ENCODE data around the gene ATG2B. TPM values are rescaled to one million over a fixed set of nuclear protein-coding genes. Genes with fewer than 3 reads are reported as not detected.

ATG2B gene
- total RNA-seq, 1 donor from 2014 or later: 27.5 TPM

DNA sequence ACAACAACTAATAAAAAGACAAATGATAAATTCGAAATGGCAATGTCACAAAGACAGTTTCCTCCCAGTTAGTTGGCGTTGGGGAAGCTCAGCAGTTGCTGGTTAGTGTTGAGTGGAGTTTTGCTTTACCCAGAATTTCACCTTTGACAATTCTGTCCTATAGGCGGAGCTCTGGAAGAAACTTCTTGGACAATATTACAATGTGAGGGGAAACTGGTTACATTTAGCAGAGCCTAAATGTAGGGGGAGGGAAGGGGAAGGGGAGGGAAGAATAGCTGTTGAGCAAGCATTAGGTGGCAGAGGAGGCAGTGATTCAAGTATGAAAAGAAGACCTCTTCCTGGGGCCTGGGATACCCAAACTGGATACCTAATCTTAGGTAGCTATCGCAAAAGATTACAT is 55.7 kb downstream of the ATG2B start:
- Mint-ChIP-seq H3K27ac (ENCODE audit: unreplicated experiment) (no peak overlapping the region), H3K36me3 (ENCODE audit: unreplicated experiment) (no peaks in the 10 kb centered on the region), H3K9me3 (ENCODE audit: unreplicated experiment) (no peaks in the 10 kb centered on the region), H3K4me1 (ENCODE audit: low read depth, unreplicated experiment) (peaks cover 9% of the 10 kb centered on the region), H3K27me3 (ENCODE audit: unreplicated experiment) (no peaks in the 10 kb centered on the region), H3K4me3 (ENCODE audit: unreplicated experiment) (no peak overlapping the region)
- TF ChIP-seq, protein P1, sequence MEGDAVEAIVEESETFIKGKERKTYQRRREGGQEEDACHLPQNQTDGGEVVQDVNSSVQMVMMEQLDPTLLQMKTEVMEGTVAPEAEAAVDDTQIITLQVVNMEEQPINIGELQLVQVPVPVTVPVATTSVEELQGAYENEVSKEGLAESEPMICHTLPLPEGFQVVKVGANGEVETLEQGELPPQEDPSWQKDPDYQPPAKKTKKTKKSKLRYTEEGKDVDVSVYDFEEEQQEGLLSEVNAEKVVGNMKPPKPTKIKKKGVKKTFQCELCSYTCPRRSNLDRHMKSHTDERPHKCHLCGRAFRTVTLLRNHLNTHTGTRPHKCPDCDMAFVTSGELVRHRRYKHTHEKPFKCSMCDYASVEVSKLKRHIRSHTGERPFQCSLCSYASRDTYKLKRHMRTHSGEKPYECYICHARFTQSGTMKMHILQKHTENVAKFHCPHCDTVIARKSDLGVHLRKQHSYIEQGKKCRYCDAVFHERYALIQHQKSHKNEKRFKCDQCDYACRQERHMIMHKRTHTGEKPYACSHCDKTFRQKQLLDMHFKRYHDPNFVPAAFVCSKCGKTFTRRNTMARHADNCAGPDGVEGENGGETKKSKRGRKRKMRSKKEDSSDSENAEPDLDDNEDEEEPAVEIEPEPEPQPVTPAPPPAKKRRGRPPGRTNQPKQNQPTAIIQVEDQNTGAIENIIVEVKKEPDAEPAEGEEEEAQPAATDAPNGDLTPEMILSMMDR (IDR thresholded peaks at IDR 0.05; ENCODE audit: partially characterized antibody, unreplicated experiment): no peak
- no peak for DNase-seq

DNA sequence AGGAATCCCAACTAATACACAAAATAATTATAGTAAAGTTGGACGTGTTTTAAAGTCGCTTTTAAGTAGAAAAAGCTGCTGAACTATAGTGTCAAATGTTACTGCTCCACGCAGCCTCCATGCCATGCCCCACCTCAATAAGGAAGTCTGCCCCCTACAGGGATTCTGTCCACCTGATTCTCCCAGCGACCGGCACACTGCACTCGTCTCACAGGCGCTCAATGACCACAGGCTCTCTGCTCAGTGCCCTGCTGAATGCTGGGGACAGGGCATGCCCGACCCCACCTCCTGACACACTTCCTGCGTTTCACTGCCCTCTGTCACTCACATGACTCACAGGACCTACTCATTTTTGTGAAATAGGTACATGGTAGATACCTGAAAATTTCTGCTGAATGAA is 58.2 kb downstream of the ATG2B start:
- peak; percentile 56 for DNase-seq
- Mint-ChIP-seq H3K9me3 (ENCODE audit: unreplicated experiment) (no peaks in the 10 kb centered on the region), H3K27ac (ENCODE audit: unreplicated experiment) (peak overlapping the region; percentile 73), H3K4me3 (ENCODE audit: unreplicated experiment) (no peak overlapping the region), H3K4me1 (ENCODE audit: low read depth, unreplicated experiment) (peaks cover 9% of the 10 kb centered on the region), H3K36me3 (ENCODE audit: unreplicated experiment) (no peaks in the 10 kb centered on the region), H3K27me3 (ENCODE audit: unreplicated experiment) (no peaks in the 10 kb centered on the region)
- TF ChIP-seq, protein P1 (IDR thresholded peaks at IDR 0.05; ENCODE audit: partially characterized antibody, unreplicated experiment): peak; percentile 48

DNA sequence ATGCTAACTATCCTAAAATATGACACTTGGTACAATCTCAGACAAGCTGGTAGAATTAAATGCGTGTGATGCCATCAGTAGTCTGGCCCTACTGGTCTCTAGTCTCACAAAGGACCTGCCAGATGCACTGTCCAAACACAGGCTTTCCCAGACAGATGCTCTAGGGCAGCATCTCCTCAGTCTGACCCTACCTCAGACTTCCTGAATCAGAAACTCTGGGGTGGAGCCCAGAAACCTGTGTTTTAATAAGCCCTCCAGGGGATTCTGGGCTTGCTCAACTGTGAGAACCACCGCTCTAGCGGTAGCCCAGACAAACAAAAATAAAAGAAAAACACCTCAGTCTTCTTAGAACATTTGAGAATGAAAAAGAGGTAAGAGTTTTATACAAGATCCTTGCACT is 59.2 kb downstream of the ATG2B start:
- no peaks in the 10 kb centered on the region for H3K27me3 Mint-ChIP-seq (ENCODE audit: unreplicated experiment)

DNA sequence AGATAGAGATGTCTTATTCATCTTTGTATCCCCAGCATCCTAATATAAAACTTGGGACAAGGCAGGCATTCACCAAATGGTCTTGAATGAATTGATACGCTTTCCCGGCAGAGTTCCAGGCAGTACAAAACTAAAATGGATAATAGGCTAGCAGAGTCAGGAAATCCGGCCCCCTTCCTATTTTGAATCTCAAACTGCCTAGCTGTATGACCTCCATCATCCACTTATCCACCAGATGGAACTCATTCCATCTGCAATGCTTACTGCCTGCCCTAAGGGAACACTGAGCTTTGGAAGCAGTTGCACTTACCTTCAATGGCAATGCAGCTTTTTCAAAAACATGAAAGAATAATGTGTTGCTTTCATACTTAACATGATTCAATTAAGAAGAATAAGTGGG is 63.7 kb downstream of the ATG2B start:
- no peak overlapping the region for H3K4me3 Mint-ChIP-seq (ENCODE audit: unreplicated experiment)
- peak overlapping the region; percentile 60 for H3K27ac Mint-ChIP-seq (ENCODE audit: unreplicated experiment)
- no peaks in the 10 kb centered on the region for H3K9me3 Mint-ChIP-seq (ENCODE audit: unreplicated experiment)
- DNase-seq: no peak
- H3K4me1 Mint-ChIP-seq (ENCODE audit: low read depth, unreplicated experiment): peaks cover 16% of the 10 kb centered on the region
- TF ChIP-seq, protein P1 (IDR thresholded peaks at IDR 0.05; ENCODE audit: partially characterized antibody, unreplicated experiment): no peak
- no peaks in the 10 kb centered on the region for H3K36me3 Mint-ChIP-seq (ENCODE audit: unreplicated experiment)
- peaks cover under 1% of the 10 kb centered on the region for H3K27me3 Mint-ChIP-seq (ENCODE audit: unreplicated experiment)

More for the DNA sequence above, 59.2 kb downstream of the ATG2B start:
- Mint-ChIP-seq H3K27ac (ENCODE audit: unreplicated experiment) (peak overlapping the region; percentile 50), H3K36me3 (ENCODE audit: unreplicated experiment) (no peaks in the 10 kb centered on the region), H3K4me3 (ENCODE audit: unreplicated experiment) (no peak overlapping the region), H3K9me3 (ENCODE audit: unreplicated experiment) (no peaks in the 10 kb centered on the region), H3K4me1 (ENCODE audit: low read depth, unreplicated experiment) (peaks cover 16% of the 10 kb centered on the region)
- TF ChIP-seq, protein P1 (IDR thresholded peaks at IDR 0.05; ENCODE audit: partially characterized antibody, unreplicated experiment): no peak
- DNase-seq: peak; percentile 25

DNA sequence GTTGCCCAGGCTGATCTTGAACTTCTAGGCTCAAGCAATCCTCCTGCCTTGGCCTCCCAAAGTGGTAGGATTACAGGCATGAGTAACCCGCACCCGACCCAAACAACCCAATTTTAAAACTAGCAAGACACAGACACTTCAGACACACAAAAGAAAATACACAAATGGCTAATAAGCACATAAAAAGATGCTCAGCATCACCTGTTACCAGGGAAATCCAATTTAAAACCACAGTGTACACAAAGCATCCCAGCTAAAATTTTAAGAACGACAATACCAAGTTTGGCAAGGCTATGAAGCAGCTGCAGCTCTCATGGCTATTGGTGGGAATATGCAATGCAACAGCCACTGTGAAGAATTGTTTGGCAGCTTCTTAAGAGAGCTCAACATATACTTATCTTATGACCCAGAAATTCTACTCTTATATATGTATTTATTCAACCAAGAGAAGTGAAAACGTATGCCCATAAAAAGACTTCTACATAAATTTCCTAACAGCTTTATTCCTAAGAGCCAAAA is 65.1 kb downstream of the ATG2B start:
- H3K36me3 Mint-ChIP-seq (ENCODE audit: unreplicated experiment): no peaks in the 10 kb centered on the region
- no peak overlapping the region for H3K4me3 Mint-ChIP-seq (ENCODE audit: unreplicated experiment)
- no peak overlapping the region for H3K27ac Mint-ChIP-seq (ENCODE audit: unreplicated experiment)

More for the DNA sequence above, 65.1 kb downstream of the ATG2B start:
- no peaks in the 10 kb centered on the region for H3K9me3 Mint-ChIP-seq (ENCODE audit: unreplicated experiment)
- TF ChIP-seq, protein P1 (IDR thresholded peaks at IDR 0.05; ENCODE audit: partially characterized antibody, unreplicated experiment): no peak
- peaks cover 1% of the 10 kb centered on the region for H3K27me3 Mint-ChIP-seq (ENCODE audit: unreplicated experiment)
- DNase-seq: no peak
- peaks cover 8% of the 10 kb centered on the region for H3K4me1 Mint-ChIP-seq (ENCODE audit: low read depth, unreplicated experiment)

Measured in glutamatergic neuron (in vitro differentiated cells).